Measurements from ENCODE around the gene PTPRN2. TPM values are rescaled to one million over a fixed set of nuclear protein-coding genes. Genes with fewer than 3 reads are reported as not detected.
"Not testable (repeated sequence)": the region's sequence is repeated elsewhere in the genome, so short reads cannot be mapped to it uniquely, and the experiment has no call there.

PTPRN2 gene
- total RNA-seq, 1 donor from 2014 or later, result 3.1 TPM

GRCh38 chr7:158467562-158467961 lies 120.1 kb downstream of the PTPRN2 start:
- DNase-seq, result no peak

- no peak for DNase-seq
Observed at GRCh38 chr7:158463317-158463716, 124.3 kb downstream of the PTPRN2 start.

- no peak for DNase-seq
Observed at GRCh38 chr7:158461824-158462223, 125.8 kb downstream of the PTPRN2 start.

DNA sequence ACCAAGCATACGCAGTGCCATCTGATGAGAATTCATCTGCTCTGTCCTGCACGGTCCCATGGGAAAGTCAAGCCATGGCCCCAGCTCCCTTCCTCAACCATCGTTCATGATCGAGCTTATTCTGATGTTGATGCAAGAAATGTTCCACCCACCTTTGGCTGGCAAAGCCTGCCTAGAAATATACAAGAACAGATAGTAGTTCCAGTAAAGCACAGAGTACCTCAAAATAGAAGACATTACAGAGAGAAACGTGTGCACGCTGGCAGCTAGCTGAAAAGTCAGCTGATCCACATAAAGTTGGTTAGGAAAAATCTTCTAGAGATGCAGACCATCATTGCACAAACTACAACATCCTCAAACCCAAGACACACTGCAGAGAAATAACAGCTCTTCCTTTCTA lies 127.0 kb downstream of the PTPRN2 start:
- DNase-seq, result no peak

DNA sequence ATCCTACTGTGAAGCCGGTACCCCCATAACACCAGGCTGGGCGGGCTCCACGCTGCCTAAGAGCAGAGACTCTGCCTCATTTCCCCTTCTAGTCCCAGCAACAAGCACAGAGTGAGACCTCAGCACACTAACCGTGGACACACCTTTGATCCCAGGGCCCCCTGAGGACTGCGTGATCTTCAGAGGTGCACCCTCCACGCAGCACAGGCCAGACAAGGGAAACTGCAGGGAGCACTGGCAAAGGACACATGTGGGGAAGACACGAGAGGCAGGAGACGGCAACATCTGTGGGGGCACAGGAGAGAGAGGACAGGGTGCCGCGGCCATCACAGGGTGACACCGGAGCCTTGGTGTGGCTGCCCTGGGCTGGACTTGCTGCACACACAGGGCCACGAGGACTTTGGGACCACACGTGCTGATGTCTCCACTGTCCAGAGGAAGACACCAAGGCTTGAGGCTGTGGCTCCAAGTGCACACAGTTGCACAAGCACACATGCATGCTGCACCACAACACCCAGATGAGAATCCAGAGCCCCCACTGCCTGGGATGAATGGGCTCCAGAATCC lies 128.8 kb downstream of the PTPRN2 start:
- DNase-seq, result no peak

DNA sequence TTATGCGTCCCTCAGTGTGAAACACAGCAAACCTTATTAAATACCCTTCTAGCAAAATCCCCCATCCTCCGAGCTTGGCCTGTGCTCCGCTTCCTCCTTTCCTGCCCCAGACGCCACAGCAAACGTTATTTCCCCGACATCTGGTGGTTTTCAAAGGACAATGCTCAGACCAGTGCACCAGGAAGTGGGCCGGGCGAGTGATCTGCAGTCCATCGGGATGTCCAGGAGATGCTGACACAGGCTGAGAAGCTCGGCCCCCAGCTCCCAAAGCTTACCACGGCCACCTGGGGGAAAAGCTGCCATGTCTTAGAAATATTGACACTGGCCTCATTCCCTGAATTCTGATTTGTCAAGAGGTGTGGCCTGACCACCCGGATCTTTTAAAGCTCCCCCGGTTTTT lies 129.5 kb downstream of the PTPRN2 start:
- DNase-seq, result no peak

- not testable (repeated sequence) for DNase-seq
Observed at GRCh38 chr7:158457586-158457985, 130.0 kb downstream of the PTPRN2 start.

DNA sequence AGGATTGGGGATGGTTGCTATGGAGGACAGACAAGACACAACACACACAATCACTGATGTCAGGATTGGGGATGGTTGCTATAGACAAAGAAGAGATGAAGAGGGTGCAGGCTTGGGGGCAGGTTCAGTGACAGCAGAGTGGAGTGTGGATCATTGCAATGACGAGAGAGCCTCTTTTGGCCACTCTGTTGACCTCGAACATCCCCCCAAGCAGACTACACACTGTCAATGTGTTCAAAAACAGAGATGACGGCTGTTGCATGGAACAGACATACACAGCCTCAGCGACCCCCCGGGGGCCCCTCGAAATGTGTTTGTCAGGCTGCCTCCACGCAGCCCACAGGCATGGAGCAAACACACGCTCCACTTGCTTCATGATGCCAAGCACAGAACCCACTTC lies 133.0 kb downstream of the PTPRN2 start:
- no peak for DNase-seq

GRCh38 chr7:158453663-158454062 lies 134.0 kb downstream of the PTPRN2 start:
- no peak for DNase-seq

DNA sequence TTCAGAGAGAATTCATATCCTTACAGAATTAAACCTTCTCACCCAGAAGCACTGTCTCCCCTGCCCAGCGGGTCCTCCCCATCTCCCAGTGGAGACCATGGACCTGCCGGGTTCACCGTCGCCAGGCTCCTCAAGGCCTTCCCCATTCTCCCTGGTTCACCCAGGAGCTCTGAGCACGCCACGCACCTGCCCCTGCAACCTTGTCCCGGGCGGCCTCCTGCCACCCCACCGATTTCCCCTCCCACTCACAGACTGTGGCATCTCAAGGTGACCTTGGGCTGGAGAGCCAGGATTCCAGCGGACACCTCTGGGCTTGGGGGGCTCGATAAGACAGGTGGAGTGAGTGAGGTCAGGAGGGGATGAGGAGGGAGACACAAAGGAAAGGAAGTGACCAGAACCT lies 135.3 kb downstream of the PTPRN2 start:
- DNase-seq, result no peak

DNA sequence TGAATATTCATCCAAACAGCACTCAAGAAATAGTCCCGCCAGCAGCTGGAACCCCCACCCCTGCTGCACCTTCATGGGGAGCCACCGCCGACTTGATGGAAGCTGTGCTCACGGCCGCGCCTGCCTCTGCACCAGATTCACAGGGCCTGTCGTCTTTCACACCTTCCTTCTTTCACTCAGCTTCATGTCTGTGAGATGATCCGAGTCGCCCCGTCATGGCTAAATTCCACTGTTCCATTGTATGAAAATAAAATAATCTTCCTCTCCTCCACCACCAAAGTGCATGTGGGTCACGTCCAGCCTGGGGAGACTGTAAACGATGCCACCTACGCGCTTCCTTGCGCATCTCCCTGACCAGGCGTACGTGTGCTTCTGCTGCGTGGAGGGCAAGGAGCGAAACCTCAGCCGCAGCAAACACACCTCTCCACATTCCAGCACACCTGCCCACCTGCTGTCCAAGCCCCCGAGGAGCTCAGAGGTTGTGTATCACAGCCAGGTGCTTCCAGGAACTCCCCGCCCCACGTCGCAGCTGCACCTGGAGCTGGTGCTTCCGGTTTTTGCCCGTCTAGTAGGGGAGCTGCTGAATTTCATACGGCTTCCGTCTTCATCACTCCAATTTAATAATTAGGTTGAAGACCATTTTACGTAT lies 137.0 kb downstream of the PTPRN2 start:
- DNase-seq, result no peak

- DNase-seq, result no peak
Observed at GRCh38 chr7:158449942-158450341, 137.7 kb downstream of the PTPRN2 start.

GRCh38 chr7:158449266-158449665 lies 138.4 kb downstream of the PTPRN2 start:
- DNase-seq, result no peak

- no peak for DNase-seq
Observed at GRCh38 chr7:158448430-158449100, 139.1 kb downstream of the PTPRN2 start.

DNA sequence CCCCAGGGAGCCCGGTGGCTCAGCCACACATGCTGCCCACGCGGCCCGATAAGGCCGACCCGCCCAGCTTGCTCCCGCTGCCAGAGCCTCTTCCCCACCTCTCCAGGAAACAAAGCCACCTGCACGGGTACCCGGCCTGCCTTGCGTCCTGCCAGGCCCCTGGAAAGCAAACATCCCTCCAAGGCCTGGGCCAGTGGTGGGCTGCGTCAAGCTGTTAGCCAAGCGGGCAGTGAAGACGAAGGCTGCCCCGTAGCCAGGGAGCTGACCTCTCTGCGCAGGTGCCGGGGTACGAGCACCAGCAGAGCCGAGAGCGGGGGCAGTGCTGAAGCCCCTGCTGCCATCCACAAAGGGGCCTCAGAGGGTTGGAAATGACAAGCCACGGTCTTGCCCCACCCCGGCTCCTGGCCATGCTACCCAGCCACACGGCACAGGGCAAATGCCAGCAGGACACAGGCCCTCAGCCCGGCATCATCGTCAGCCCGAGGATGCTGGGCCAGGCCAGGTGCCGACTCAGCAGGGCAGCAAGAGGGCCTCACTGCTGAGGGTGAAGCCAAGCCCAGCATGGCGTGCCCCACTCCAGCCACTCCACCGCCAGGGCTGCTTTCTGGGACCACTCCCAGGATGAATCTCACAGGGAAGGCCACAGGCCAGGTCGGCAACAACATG lies 140.0 kb downstream of the PTPRN2 start:
- DNase-seq, result no peak

DNA sequence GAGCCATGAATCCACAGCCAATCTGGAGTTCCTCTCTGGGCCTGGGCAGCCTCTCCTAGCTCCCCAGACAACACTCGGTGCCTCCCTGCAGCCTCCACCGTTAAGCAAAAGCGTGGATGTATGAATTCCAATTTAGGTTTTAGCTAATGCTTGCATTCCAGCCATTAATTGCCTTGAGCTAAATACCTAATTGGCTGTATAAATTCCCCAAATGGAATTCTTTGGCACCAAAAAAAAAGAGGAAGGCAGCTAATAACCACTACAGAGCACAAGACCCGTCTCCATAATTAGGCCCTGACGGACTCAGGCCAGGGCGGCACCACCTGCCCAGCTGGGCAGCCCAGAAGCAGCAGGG lies 140.5 kb downstream of the PTPRN2 start:
- DNase-seq, result no peak

DNA sequence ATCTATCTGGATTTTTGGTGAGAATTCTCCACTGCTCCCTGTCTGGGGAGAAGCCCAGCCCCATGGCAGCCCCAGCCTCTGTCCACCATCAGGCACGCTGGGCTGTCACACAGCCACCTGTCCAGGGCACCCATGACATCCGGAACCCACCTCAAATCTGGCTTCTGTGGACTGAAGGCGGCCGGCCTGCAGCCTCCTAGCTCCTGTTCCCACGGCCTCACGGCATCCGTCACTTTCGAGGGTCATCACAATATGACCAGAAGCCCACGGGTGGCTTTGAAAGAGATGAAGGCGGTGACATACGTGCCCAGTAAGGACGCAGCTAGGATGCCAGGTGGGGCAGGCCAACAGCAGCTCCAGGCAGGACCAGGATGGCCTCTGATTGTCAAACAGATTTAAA lies 140.9 kb downstream of the PTPRN2 start:
- no peak for DNase-seq

GRCh38 chr7:158446281-158446680 lies 141.3 kb downstream of the PTPRN2 start:
- DNase-seq, result no peak

- no peak for DNase-seq
Observed at GRCh38 chr7:158445421-158446175, 142.0 kb downstream of the PTPRN2 start.

DNA sequence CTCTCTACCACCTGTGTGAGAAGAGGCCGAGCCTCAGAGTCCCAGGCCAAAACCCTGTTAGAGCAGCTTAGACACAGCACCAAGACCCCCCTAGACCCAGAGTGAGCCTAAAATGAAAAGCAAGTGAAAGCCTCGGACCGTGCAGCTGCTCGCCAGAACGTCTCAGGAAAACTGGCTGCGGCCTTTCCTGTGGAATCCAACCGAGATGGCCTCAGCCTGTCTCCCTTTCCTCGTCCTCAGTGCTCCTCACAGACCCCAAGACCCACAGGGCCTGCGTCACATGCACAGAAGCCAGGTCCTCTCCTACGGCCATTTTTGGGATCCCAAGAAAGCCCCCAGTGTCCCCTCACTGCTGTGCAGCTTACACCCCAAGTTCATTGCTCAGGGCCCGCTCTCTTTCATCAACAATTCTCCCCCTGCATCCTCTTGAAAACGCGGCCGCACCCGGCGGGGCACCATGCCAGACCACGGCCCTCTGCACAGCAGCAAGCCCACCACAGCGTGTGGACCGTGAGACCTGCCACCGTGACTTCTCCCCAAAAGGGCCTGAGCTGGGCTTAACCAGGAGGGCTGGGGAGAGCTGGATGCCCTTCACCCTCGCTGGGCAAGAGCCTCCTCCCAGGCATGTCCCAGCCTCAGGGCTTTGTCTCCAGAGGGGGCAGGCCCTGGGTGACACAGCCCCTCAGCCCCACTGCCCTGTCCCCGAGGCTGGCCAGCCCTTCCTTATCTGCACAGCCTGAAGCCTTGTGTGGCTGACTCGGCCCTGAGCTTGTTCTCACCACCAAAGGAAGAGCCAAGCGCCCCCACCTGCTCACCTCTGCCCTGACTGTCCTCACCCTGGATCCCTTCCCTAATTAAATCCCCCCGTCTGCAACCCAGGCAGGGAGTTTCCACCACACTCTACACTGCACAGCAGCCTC lies 142.9 kb downstream of the PTPRN2 start:
- DNase-seq, result no peak

DNA sequence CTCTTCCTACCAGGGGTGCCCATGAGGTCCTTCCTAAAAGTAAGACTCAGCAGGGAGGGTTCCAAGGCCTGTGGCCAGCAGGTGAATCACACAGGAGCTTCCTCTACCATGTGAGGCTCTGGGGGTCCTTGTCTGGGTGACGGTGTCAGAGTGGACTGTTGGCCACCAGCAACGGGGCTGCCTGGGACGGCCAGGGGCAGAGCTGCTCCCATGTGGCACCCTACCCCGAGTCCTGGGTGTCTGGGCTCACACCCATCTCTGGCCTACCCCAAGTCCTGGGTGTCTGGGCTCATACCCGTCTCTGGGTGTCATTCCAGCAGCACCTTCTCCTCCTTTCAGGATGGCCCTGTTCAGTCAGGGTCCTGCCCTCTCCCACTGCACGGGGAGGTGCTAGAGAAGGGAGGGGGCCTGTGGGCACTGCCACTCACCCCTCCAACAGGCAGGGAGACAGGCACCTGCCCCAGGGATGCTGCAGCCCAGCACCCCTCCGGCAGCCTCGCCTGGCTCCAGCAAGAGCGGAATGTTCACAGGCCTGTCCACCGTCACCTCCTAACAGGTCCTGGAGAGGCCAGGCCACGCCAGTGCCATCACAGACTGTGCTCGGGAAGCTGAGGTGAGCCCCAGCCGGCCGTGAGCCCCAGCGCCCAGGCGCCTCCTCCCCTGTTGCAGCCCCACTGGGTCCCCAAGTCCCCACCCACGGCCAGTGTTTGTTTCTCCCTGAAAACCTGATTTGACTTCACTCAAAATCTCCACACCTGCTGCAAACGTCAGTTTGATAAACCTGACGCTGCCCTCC lies 143.7 kb downstream of the PTPRN2 start:
- no peak for DNase-seq
